HEK293T (cell line): Measurements from ENCODE around the gene PACC1.

Experiments
- CTCF ChIA-PET: fragments of 350-600 bp; formaldehyde crosslinking; extraction: SDS; loops from one replicate; lab custom pipeline; 2021; ENCODE audit warnings: antibody characterized with exemption, inconsistent platforms; lab: Yijun Ruan, JAX
- POLR2A ChIA-PET: fragments of 350-600 bp; formaldehyde crosslinking; extraction: SDS; loops from one replicate; lab custom pipeline; 2020; ENCODE audit warnings: antibody characterized with exemption, inconsistent platforms; lab: Yijun Ruan, JAX
- DNase-seq: peaks from one replicate; pipeline ENCODE4 v3.0.0; 2012; ENCODE audit warnings: mixed read lengths; ENCODE audit errors: extremely low spot score
- ARNT ChIP-seq: fragments of 450-650 bp; IDR thresholded peaks from 2 replicates; pipeline ENCODE4 v1.6.1; 2017; ENCODE audit warnings: mild to moderate bottlenecking
- BHLHE40 ChIP-seq: fragments of 450-650 bp; IDR thresholded peaks from 2 replicates; pipeline ENCODE4 v1.6.1; 2016; ENCODE audit warnings: mild to moderate bottlenecking, moderate library complexity, borderline replicate concordance
- CTBP1 ChIP-seq: fragments of 450-650 bp; IDR thresholded peaks from 2 replicates; pipeline ENCODE4 v1.6.1; 2016; ENCODE audit warnings: borderline replicate concordance
- ELF4 ChIP-seq: fragments of 450-650 bp; IDR thresholded peaks from 2 replicates; pipeline ENCODE4 v1.6.1; 2017; ENCODE audit warnings: antibody characterized with exemption
- FOXA1 ChIP-seq: fragments of 450-650 bp; IDR thresholded peaks from 2 replicates; pipeline ENCODE4 v1.6.1; 2016; ENCODE audit warnings: mild to moderate bottlenecking
- FOXK2 ChIP-seq: fragments of 450-650 bp; IDR thresholded peaks from 2 replicates; pipeline ENCODE4 v1.6.1; 2016; ENCODE audit warnings: mild to moderate bottlenecking
- FOXM1 ChIP-seq: fragments of 450-650 bp; IDR thresholded peaks from 2 replicates; pipeline ENCODE4 v1.6.1; 2017; ENCODE audit warnings: mild to moderate bottlenecking, borderline replicate concordance
- HDGF ChIP-seq: fragments of 450-650 bp; IDR thresholded peaks from 2 replicates; pipeline ENCODE4 v1.6.1; 2017; ENCODE audit warnings: antibody characterized with exemption, borderline replicate concordance
- L3MBTL2 ChIP-seq: fragments of 450-650 bp; conservative IDR thresholded peaks from 2 replicates; pipeline ENCODE4 v1.6.1; 2016; ENCODE audit warnings: mild to moderate bottlenecking
- LEF1 ChIP-seq: fragments of 450-650 bp; IDR thresholded peaks from 2 replicates; pipeline ENCODE4 v1.6.1; 2017; ENCODE audit warnings: mild to moderate bottlenecking, borderline replicate concordance
- NFRKB ChIP-seq: fragments of 450-650 bp; IDR thresholded peaks from 2 replicates; pipeline ENCODE4 v1.6.1; 2016; ENCODE audit warnings: mild to moderate bottlenecking, moderate library complexity
- SP1 ChIP-seq: fragments of 450-650 bp; IDR thresholded peaks from 2 replicates; pipeline ENCODE4 v1.6.1; 2017
- SUZ12 ChIP-seq: fragments of 450-650 bp; IDR thresholded peaks from 2 replicates; pipeline ENCODE4 v1.6.1; 2016; ENCODE audit warnings: mild to moderate bottlenecking
- TARDBP ChIP-seq: fragments of 450-650 bp; IDR thresholded peaks from 2 replicates; pipeline ENCODE4 v1.6.1; 2016
- ZNF384 ChIP-seq: fragments of 450-650 bp; IDR thresholded peaks from 2 replicates; pipeline ENCODE4 v1.6.1; 2016
- TF ChIP-seq, protein P1 (sequence below): fragments of 450-650 bp; IDR thresholded peaks from 2 replicates; pipeline ENCODE4 v1.6.1; 2016

Gene PACC1

DNA sequence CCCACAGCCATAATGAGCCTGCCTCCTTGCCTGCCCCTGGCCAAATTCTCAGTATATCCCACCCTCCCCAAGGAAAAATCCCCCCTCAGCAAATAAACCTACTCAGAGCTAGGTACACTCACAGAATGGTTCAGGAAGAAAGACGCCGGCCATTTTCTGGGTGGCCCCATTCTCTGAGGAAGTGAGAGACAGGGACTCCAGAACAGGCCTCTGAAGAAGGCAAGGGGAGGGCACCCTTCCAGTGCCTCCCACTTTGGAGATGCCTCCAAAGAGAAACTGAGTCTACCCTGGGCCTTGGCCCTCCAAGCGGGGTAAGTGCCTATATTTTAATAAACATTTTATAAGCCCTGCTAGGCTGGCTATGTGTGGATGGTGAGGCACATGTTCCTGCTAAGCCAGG is 2.3 kb downstream of the PACC1 start:
- POLR2A ChIA-PET = interaction anchor here (0.7 kb wide), 1 partner anchor 43 kb away, joined by 3 read pairs; no protein-coding TSS in a partner anchor
- CTCF ChIA-PET = no interaction called here
- TF ChIP-seq L3MBTL2 = no peak
- TF ChIP-seq FOXM1 = no peak
- no peak for TF ChIP-seq NFRKB
- TF ChIP-seq ELF4 = no peak
- no peak for TF ChIP-seq LEF1
- TF ChIP-seq, protein P1, sequence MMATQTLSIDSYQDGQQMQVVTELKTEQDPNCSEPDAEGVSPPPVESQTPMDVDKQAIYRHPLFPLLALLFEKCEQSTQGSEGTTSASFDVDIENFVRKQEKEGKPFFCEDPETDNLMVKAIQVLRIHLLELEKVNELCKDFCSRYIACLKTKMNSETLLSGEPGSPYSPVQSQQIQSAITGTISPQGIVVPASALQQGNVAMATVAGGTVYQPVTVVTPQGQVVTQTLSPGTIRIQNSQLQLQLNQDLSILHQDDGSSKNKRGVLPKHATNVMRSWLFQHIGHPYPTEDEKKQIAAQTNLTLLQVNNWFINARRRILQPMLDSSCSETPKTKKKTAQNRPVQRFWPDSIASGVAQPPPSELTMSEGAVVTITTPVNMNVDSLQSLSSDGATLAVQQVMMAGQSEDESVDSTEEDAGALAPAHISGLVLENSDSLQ = no peak
- no peak for TF ChIP-seq FOXA1
- TF ChIP-seq SP1 = no peak
- no peak for TF ChIP-seq BHLHE40
- TF ChIP-seq ZNF384 = no peak
- TF ChIP-seq CTBP1 = no peak
- TF ChIP-seq FOXK2 = no peak
- no peak for TF ChIP-seq SUZ12
- no peak for TF ChIP-seq HDGF
- no peak for TF ChIP-seq TARDBP
- TF ChIP-seq ARNT = no peak
- no peak for DNase-seq

DNA sequence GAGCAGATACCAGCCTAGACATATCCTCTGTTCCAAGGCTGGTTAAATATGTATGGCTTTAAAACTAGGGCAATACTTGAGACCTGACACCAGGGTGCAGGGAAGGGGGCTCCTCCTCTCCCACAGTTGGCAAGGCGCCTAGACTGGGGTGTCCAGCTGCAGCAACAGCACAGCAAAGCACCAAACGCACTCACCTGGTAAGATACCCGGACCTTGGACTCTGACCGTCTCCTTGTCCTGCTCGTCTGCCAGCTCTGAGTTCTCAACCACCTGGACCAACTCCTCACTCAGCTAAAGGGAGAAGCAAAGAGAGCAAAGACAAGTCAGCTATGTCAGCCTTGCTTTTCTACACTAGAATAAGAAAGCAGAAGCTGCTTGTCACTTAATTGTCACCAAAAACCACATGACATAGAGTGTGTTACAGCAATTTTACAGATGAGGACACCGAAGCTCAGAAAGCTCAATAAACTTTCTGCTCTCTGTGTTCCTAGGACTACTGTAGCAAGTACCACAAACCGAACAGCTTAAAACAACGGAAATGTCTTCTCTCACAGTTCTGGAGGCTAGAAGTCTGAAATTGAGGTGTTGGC is 4.4 kb downstream of the PACC1 start:
- ChIA-PET CTCF (interaction anchor here (1.4 kb wide), 1 partner anchor 46 kb away, joined by 4 read pairs; no protein-coding TSS in a partner anchor), POLR2A (no interaction called here)
- DNase-seq = no peak
- TF ChIP-seq, protein P1 = no peak
- TF ChIP-seq FOXM1 (no peak), CTBP1 (no peak), LEF1 (no peak), FOXK2 (no peak), BHLHE40 (no peak), L3MBTL2 (no peak), FOXA1 (no peak), SUZ12 (no peak), NFRKB (no peak), SP1 (no peak), ARNT (no peak), ZNF384 (no peak), HDGF (no peak), TARDBP (no peak), ELF4 (no peak)

DNA sequence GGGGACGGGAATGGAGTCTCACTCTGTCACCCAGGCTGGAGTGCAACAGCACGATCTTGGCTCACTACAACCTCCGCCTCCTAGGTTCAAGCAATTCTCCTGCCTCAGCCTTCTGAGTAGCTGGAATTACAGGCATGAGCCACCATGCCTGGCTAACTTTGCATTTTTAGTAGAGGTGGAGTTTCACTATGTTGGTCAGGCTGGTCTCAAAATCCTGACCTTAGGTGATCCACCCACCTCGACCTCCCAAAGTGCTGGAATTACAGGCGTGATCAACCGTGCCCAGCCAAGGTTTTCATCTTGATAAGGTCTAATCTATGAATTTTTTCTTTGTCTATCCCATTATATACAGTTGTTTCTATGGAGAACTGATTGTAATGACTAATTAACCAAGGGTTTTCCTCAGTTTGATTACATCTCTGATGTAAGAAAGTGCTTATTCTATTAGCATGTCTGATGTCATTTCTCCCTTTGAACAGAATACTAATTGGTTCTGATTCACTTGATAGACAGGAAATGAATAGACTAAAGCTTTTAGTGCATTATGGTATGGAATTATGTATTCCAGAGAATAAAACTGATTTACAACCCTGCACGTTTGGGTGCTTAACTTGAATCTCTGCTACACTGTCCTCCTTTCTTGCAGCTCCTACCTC is 11.9 kb downstream of the PACC1 start:
- TF ChIP-seq NFRKB = no peak
- TF ChIP-seq TARDBP = no peak
- TF ChIP-seq ZNF384 = no peak
- no peak for TF ChIP-seq SP1
- POLR2A ChIA-PET = no interaction called here
- CTCF ChIA-PET = no interaction called here
- no peak for DNase-seq

DNA sequence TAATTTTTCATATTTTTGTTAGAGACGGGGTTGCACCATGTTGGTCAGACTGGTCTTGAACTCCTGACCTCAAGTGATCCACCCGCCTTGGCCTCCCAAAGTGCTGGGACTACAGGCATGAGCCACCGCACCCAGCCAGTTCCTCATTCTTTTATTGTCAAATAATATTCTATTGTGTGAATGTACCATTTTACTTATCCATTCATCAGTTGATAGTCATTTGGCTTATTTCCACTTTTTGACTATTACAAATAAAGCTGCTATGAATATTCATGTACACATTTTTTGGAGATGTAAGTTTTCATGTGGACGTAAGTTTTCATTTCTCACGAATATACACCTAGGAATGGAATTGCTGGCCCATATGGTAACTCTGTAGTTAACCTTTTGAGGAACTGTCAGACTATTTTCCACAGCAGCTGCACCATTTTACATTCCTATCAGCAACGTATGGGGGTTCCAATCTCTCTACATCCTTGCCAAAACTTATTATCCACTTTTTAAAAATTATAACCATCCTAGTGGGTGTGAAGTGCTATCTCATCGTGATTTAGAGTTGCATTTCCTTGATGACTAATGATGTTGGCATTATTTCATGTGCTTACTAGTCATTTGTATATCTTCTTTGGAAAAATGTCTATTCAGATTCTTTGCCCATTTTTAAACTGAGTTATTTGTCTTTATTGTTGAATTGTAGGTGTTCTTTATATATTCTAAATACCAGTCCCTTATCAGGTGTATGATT is 12.7 kb downstream of the PACC1 start:
- ChIA-PET POLR2A (no interaction called here), CTCF (no interaction called here)
- no peak for DNase-seq
- TF ChIP-seq ELF4 (no peak), SUZ12 (no peak), L3MBTL2 (no peak), CTBP1 (no peak), NFRKB (no peak), FOXK2 (no peak), HDGF (no peak), FOXM1 (no peak), ZNF384 (no peak), ARNT (no peak), BHLHE40 (no peak), TARDBP (no peak), LEF1 (no peak), FOXA1 (no peak), SP1 (no peak)
- TF ChIP-seq, protein P1 = no peak

DNA sequence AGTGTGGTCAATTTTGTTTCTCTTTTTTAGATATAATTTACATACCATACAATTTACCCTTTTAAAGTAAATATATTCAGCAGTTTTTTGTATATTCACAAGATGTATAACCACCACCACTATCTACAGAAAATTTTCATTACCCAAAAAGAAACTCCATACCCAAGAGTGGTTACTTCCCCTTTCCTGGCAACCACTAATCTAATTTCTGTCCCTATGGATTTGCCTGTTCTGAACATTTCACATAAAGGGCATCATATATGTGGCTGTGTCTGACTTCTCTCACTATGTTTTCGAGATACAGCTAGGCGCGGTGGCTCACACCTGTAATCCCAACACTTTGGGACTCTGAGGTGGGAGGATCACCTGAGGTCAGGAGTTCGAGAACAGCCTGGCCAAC is 13.6 kb downstream of the PACC1 start:
- ChIA-PET CTCF (no interaction called here), POLR2A (no interaction called here)
- DNase-seq = no peak
- TF ChIP-seq FOXM1 = no peak
- TF ChIP-seq NFRKB = no peak
- no peak for TF ChIP-seq FOXK2
- TF ChIP-seq LEF1 = no peak
- TF ChIP-seq CTBP1 = no peak
- TF ChIP-seq SP1 = no peak
- TF ChIP-seq ARNT = no peak
- no peak for TF ChIP-seq HDGF
- TF ChIP-seq FOXA1 = no peak
- TF ChIP-seq ELF4 = no peak

DNA sequence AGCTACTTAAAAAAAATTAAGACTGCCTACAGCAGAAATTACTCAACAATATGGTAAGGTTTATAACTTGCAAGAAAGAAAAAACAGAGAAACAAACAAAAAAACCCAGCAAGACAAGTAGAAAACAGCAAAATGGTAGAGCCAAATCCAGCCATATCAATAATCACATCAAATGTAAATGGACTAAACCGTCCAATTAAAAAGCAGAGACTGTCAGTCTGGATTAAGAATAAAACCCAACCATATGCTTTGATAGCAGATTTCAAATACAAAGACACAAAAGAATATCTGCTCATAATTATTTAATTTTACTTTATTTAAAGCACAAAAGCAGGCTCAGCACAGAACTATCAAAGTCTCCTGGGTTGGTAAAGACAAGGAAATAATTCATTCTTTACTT is 17.5 kb downstream of the PACC1 start:
- ChIA-PET CTCF (interaction anchor here (1.0 kb wide), 1 partner anchor 59 kb away, joined by 6 read pairs; no protein-coding TSS in a partner anchor), POLR2A (no interaction called here)
- TF ChIP-seq FOXA1 (no peak), HDGF (no peak), SP1 (no peak), ZNF384 (no peak), ARNT (no peak), BHLHE40 (no peak), FOXK2 (no peak), ELF4 (no peak), SUZ12 (no peak), L3MBTL2 (no peak), TARDBP (no peak)
- TF ChIP-seq, protein P1 = no peak
- no peak for DNase-seq
